Fibroblast of lung (primary cell): ENCODE measurements around the gene NEDD4L.

Experiments
- CTCF ChIP-seq, 2 donors: IDR thresholded peaks in 1 of 2; conservative IDR thresholded peaks in 1 of 2; 1 replicate in 1 of 2; 2 replicates in 1 of 2; pipeline ENCODE4 v1.5.1; 2011 to 2012; ENCODE audit warnings: low read length in 2 of 2, control low read depth in 1 of 2, inconsistent platforms in 1 of 2, low read depth in 1 of 2, mild to moderate bottlenecking in 1 of 2
- EZH2 ChIP-seq: IDR thresholded peaks from 2 replicates; pipeline ENCODE4 v1.5.1; 2012; ENCODE audit warnings: low read length, control low read depth, mild to moderate bottlenecking; ENCODE audit errors: missing control alignments

- no peak for TF ChIP-seq CTCF (conservative IDR thresholded peaks at IDR 0.05 in 1 of 2, IDR thresholded peaks at IDR 0.05 in 1 of 2; ENCODE audit: low read depth in 1 of 2, low read length in 2 of 2)
- TF ChIP-seq EZH2 = no peak
Measured at GRCh38 chr18:58025733-58026132, 18.3 kb upstream of the NEDD4L start.
